HG03439 (cell line): ENCODE results near the gene CFAP251.
"Not testable (repeated sequence)": the region's sequence is repeated elsewhere in the genome, so short reads cannot be mapped to it uniquely, and the experiment has no call there.

ENCODE experiments used
- ATAC-seq: cut with Tn5 transposase; IDR thresholded peaks from one replicate; pipeline ENCODE4 v1.9.1; 2021; ENCODE audit warnings: mild to moderate bottlenecking, moderate library complexity; ENCODE audit not compliant: unreplicated experiment

CFAP251 gene

GRCh38 chr12:121899590-121899989, 18.8 kb upstream of the CFAP251 start:
- no peak for ATAC-seq

DNA sequence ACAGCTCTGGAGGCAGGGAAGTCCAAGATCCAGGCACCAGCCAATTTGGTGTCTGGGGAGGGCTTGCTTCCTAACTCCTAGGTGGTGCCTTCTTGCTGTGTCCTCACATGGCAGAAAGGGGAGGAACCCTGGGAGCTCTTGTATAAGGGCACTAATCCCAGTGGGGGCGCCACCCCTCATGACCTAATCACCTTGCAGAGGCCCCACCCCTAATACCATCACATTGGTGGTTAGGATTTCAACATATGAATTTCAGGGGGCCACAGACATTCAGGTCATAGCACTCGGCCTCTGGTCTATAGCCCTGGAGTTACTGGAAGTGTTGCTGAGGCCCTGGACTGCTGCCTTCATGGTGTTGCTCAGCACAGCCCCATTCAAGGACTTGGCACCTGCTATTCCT, 15.2 kb upstream of the CFAP251 start:
- ATAC-seq, result no peak

- ATAC-seq, result no peak
These were observed 12.6 kb upstream of the CFAP251 start for GRCh38 chr12:121905746-121906145.

DNA sequence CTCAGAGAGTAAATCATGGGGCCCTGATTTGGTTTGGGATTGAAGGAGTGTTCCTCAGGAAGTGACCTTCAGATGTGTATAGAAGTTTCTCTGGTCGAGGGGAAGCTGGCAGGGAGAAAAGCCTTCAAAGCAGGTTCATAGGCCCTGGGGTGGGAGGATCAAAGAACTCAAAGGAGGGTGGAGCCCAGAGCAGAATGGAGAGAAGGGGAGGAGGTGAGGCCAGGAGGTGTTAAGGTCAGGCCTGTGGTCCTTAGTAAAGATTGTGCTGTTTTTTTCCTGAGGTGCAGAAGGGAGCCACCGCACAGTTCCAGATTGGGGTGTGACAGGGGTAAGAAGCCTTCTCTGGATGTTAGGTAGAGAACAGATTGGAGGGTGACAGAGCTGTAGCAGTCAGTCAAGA, 9.7 kb upstream of the CFAP251 start:
- no peak for ATAC-seq

- ATAC-seq, result no peak
These were observed 6.4 kb upstream of the CFAP251 start for GRCh38 chr12:121911824-121912585.

DNA sequence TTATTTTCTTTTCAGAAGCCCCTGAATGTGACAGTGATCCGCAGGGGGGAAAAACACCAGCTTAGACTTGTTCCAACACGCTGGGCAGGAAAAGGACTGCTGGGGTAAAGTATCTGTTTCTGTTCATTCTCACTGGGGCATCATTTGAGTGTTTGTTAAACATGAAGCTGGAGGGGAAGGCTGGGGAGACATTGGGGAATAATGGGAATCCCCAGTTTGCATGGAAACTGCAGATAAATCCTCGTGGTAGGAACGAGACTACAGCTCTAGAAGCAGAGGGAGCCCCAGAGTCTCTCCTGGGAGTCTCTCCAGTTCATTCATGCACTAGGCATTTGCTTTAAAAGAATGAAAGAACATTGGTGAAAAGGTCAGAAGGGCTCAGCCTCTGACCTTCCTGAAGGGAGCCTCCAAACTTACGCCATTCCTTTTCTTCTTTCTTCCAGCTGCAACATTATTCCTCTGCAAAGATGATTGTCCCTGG, 2.5 kb upstream of the CFAP251 start:
- ATAC-seq, result no peak

DNA sequence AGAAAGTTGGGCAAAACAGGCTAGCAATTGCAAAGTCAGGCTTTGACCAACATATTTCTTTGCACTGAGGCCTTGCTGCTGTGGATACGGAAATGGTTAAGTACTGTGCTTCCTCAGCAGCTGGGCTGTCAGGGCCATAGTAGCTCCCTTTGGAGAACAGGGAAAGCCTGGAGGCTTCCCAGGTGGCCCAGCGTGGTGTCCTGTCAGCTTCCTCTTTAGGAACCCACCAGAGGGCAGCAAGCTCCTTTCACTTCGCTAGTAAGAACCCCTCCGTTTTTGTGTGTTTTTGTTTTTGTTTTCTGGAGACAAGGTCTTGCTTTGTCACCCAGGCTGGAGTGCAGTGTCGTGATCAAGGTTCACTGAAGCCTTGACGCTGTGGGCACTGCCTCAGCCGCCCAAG, 1.7 kb upstream of the CFAP251 start:
- no peak for ATAC-seq

DNA sequence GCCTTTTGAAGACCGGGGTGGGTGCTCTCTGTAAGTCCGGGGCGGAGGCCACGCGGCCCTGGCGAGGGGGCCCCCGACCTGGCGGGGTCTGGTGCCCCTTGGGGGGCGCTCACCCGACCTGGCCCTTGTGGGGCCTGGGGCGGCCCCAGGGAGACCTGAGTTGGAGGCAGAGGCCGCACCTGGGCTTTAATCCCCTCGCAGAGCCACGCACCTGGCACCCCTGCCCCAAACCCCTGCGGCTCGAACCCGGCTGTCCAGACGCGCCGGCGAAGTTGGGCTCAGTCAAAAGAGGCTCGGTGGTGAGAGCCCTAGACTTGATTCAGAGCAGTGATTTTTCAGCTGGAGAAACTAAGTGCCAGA, 267 bp downstream of the CFAP251 start:
- ATAC-seq, result peak; percentile 24

GRCh38 chr12:121921066-121921465, 2.7 kb downstream of the CFAP251 start:
- no peak for ATAC-seq

DNA sequence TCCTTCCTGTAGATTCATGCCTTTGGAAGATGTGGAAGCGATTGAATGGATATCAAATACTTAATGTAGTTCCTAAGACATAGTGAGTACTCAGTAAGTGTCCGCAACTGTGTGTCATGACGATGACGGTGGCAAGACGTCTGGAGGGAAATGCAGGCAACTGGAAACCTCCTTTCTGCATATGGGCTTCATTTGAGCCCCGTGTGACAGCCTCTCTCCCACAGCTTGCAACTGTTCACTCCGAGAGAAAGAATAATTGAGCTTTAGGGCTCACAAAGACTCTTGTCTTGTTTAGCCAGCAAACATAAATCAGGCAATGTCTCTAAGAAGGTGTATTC, 6.9 kb downstream of the CFAP251 start:
- ATAC-seq, result no peak

DNA sequence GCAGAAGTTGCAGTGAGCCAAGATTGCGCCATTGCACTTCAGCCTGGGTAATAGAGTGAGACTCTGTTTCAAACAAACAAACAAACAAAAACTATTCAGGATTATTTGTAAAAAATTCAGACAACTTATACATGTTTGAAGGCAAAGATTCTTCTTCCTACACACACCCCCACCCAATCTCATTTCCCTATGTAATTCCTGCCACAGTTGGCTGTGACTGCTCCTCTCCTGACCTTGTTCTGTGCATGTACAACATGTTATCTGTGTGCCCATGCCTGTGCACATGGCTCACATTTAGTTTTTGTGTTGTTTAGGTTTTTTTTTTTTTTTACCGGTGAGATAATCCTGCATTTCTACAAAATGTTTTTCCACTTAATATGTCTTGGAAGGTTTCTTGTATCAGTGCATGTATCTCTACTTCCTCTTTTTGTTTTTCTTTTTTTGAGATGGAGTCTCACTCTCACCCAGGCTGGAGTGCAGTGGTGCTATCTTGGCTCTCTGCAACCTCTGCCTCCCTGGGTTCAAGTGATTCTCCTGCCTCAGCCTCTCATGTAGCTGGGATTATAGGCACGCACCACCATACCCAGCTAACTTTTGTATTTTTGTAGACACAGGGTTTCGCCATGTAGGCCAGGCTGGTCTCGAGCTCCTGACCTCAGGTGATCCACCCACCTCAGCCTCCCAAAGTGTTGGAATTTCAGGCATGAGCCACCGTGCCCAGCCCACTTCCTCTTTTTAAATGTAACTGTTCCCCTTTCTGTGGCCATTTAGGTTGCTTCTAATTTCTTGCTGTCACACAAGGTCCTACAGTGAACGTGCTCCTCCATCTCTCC, 8.7 kb downstream of the CFAP251 start:
- ATAC-seq, result no peak

GRCh38 chr12:121927813-121928212, 9.4 kb downstream of the CFAP251 start:
- no peak for ATAC-seq

DNA sequence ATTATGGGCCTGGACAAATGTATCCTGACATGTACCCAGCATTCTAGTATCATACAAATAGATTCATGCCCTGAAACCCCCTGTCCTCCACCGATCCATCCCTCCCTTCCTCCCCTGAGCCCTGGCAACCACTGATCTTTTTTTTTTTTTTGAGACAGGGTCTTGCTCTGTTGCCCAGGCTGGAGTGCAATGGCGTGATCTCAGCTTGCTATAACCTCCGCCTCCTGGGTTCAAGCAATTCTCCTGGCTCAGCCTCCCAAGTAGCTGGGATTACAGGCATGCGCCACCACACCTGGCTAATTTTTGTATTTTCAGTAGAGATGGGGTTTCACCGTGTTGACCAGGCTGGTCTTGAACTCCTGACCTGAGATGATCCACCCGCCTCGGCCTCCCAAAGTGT, 11.2 kb downstream of the CFAP251 start:
- ATAC-seq, result not testable (repeated sequence)

GRCh38 chr12:121930862-121931261, 12.5 kb downstream of the CFAP251 start:
- ATAC-seq, result no peak

DNA sequence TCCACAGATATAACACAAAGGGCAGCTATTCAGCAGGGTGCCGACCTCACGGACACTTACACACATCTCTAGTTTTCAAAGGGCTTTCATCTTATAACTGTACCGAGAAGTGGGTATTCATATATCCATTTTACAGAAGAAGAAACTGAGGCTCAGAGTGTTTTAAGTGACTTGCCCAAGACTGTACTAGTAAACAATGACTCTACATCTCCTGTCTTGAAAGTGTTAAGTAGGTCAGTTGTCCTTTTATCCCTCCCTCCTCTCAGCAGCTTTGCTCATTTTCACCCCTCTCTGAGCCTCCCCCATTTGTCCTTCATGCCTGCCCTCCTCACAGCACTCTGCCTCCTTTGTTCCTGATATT, 13.8 kb downstream of the CFAP251 start:
- no peak for ATAC-seq

DNA sequence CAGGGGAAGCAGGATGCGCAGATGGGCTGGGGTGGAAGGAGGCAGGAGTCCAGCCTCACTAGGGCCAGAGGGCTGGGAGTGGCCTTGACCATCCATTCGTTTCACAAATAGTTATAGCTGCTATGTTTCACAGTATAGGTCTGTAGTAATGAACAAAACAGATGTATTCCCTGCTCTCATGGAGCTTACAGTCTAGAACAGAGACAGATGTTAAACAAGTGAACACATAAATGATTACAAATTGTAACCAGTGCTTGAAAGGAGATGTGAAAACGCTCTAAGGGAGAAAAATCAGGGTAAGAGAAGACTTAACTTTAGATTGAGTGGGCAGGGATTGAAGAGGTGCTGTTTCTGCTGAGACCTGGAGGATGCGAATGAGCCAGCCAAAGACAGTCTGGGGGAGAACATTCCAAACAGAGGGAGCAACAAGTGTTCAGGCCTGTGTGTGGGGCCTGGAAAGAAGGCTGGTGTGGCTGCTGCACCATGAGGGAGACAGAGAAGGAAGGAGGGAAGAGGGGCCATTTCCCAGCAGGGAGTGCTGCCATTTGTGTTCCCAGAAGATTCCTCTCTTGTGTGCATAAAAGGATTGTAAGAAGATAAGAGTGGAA, 14.6 kb downstream of the CFAP251 start:
- ATAC-seq, result no peak

DNA sequence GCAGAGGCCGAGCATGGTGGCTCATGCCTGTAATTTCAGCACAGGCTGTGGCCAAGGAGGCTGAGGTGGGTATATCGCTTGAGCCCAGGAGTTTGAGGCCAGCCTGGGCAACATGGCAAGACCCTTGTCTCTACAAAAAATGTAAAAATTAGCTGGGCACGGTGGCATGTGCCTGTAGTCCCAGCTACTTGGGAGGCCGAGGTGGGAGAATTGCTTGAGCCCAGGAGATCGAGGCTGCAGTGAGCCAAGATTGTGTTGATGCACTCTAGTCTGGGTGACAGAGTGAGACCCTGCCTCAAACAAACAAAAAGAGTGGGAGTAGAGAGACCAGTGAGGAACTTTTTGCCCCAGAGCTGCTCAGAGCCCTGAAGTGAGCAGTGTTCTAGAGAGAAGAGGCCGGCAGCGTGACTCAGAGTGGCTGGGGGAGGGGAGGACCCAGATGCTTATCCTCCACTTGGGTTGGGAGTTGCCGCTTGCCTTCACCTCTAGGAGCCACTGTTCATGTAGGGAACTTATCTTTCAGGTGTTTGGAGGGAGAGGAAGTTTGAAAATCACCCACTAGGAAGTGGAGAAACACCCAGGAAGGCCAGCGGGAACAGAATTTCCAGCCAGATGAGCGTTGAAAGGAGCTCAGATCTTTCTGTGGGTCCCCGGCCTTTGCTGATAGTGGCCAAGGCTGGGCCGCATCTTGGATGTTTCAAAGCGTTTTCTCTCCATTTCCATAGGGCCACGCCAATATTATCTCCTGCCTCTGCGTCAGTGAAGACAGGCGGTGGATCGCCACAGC, 15.3 kb downstream of the CFAP251 start:
- no peak for ATAC-seq

DNA sequence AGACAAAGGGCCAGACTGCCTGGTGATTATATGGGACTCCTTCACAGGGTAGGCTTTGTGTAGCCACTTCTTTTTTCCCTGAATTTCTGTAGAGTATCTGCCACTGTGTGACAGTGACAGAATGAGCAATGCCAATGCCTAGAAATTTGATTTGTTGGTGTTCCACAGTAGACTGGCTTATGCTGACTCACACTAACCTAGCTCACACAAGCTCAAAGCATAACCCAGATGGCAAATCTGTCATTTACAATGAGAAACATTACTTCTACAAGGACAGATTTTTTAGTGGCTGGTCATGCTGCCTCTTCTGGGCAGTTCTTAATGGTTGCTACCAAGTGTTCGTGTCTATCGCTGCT, 15.9 kb downstream of the CFAP251 start:
- no peak for ATAC-seq

- no peak for ATAC-seq
These were observed 19.3 kb downstream of the CFAP251 start for GRCh38 chr12:121937654-121938053.

GRCh38 chr12:121939186-121939585, 20.8 kb downstream of the CFAP251 start:
- ATAC-seq, result no peak
